ENCODE measurements around the gene ANXA4.
"Not testable (repeated sequence)": the region's sequence is repeated elsewhere in the genome, so short reads cannot be mapped to it uniquely, and the experiment has no call there.

Gene ANXA4

GRCh38 chr2:69700381-69700780 is 41.6 kb upstream of the ANXA4 start:
- CTCF ChIA-PET, result no interaction called here
- TF ChIP-seq NFRKB (IDR thresholded peaks at IDR 0.05) (no peak), FOXK2 (IDR thresholded peaks at IDR 0.05) (no peak), L3MBTL2 (conservative IDR thresholded peaks at IDR 0.05) (no peak), FOXM1 (IDR thresholded peaks at IDR 0.05; ENCODE audit: borderline replicate concordance) (no peak), HDGF (IDR thresholded peaks at IDR 0.05; ENCODE audit: borderline replicate concordance) (no peak), FOXA1 (IDR thresholded peaks at IDR 0.05) (no peak), CTBP1 (IDR thresholded peaks at IDR 0.05; ENCODE audit: borderline replicate concordance) (no peak), BHLHE40 (IDR thresholded peaks at IDR 0.05; ENCODE audit: borderline replicate concordance) (no peak)
- POLR2A ChIA-PET, result no interaction called here
- no peak for DNase-seq (ENCODE audit: extremely low spot score)

- no peak for DNase-seq (ENCODE audit: extremely low spot score)
- POLR2A ChIA-PET, result no interaction called here
- CTCF ChIA-PET, result no interaction called here
- TF ChIP-seq LEF1 (IDR thresholded peaks at IDR 0.05; ENCODE audit: borderline replicate concordance), result no peak
- no peak for TF ChIP-seq ELF4 (IDR thresholded peaks at IDR 0.05)
- TF ChIP-seq ZNF384 (IDR thresholded peaks at IDR 0.05), result no peak
- TF ChIP-seq CTBP1 (IDR thresholded peaks at IDR 0.05; ENCODE audit: borderline replicate concordance), result no peak
- TF ChIP-seq ARNT (IDR thresholded peaks at IDR 0.05), result no peak
- TF ChIP-seq HDGF (IDR thresholded peaks at IDR 0.05; ENCODE audit: borderline replicate concordance), result no peak
Measured at GRCh38 chr2:69701100-69701945, 40.6 kb upstream of the ANXA4 start.

DNA sequence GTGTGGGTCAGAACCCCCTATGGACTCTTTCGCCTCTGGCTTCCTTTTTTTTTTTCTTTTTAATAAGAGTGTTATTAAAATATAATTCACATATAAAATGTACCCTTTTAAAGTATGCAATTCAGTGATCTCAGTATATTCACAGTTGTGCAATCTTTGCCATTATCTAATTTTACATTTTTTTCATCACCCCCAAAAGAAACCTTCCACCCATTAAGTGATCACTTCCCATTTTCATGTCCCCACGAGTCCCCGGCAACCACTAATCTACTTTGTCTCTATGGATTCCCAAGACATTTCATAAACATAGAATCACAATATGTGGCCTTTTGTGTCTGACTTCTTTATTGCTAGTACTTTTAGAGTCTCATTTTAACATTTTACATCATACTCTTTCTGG is 38.7 kb upstream of the ANXA4 start:
- TF ChIP-seq TARDBP (IDR thresholded peaks at IDR 0.05) (no peak), SP1 (IDR thresholded peaks at IDR 0.05) (no peak), NFRKB (IDR thresholded peaks at IDR 0.05) (no peak), BHLHE40 (IDR thresholded peaks at IDR 0.05; ENCODE audit: borderline replicate concordance) (no peak), HDGF (IDR thresholded peaks at IDR 0.05; ENCODE audit: borderline replicate concordance) (no peak), ARNT (IDR thresholded peaks at IDR 0.05) (no peak), FOXM1 (IDR thresholded peaks at IDR 0.05; ENCODE audit: borderline replicate concordance) (no peak), ZNF384 (IDR thresholded peaks at IDR 0.05) (no peak), CTBP1 (IDR thresholded peaks at IDR 0.05; ENCODE audit: borderline replicate concordance) (no peak), FOXK2 (IDR thresholded peaks at IDR 0.05) (no peak), FOXA1 (IDR thresholded peaks at IDR 0.05) (no peak), L3MBTL2 (conservative IDR thresholded peaks at IDR 0.05) (no peak), SUZ12 (IDR thresholded peaks at IDR 0.05) (no peak), LEF1 (IDR thresholded peaks at IDR 0.05; ENCODE audit: borderline replicate concordance) (no peak), ELF4 (IDR thresholded peaks at IDR 0.05) (no peak)
- TF ChIP-seq, protein P1, sequence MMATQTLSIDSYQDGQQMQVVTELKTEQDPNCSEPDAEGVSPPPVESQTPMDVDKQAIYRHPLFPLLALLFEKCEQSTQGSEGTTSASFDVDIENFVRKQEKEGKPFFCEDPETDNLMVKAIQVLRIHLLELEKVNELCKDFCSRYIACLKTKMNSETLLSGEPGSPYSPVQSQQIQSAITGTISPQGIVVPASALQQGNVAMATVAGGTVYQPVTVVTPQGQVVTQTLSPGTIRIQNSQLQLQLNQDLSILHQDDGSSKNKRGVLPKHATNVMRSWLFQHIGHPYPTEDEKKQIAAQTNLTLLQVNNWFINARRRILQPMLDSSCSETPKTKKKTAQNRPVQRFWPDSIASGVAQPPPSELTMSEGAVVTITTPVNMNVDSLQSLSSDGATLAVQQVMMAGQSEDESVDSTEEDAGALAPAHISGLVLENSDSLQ (IDR thresholded peaks at IDR 0.05), result no peak
- DNase-seq (ENCODE audit: extremely low spot score), result no peak
- ChIA-PET POLR2A (no interaction called here), CTCF (no interaction called here)

GRCh38 chr2:69704446-69704845 is 37.5 kb upstream of the ANXA4 start:
- ChIA-PET CTCF (no interaction called here), POLR2A (interaction anchor here (0.6 kb wide), 1 partner anchor 140 kb away, joined by 3 read pairs; no protein-coding TSS in a partner anchor)
- no peak for DNase-seq (ENCODE audit: extremely low spot score)
- TF ChIP-seq BHLHE40 (IDR thresholded peaks at IDR 0.05; ENCODE audit: borderline replicate concordance), result no peak
- no peak for TF ChIP-seq SP1 (IDR thresholded peaks at IDR 0.05)
- TF ChIP-seq FOXA1 (IDR thresholded peaks at IDR 0.05), result no peak
- no peak for TF ChIP-seq L3MBTL2 (conservative IDR thresholded peaks at IDR 0.05)
- TF ChIP-seq TARDBP (IDR thresholded peaks at IDR 0.05), result no peak
- no peak for TF ChIP-seq HDGF (IDR thresholded peaks at IDR 0.05; ENCODE audit: borderline replicate concordance)
- TF ChIP-seq LEF1 (IDR thresholded peaks at IDR 0.05; ENCODE audit: borderline replicate concordance), result no peak
- TF ChIP-seq FOXM1 (IDR thresholded peaks at IDR 0.05; ENCODE audit: borderline replicate concordance), result no peak
- no peak for TF ChIP-seq SUZ12 (IDR thresholded peaks at IDR 0.05)
- no peak for TF ChIP-seq ZNF384 (IDR thresholded peaks at IDR 0.05)

GRCh38 chr2:69709290-69709689 is 32.6 kb upstream of the ANXA4 start:
- POLR2A ChIA-PET, result no interaction called here
- DNase-seq (ENCODE audit: extremely low spot score), result no peak
- CTCF ChIA-PET, result no interaction called here
- TF ChIP-seq CTBP1 (IDR thresholded peaks at IDR 0.05; ENCODE audit: borderline replicate concordance), result no peak
- no peak for TF ChIP-seq ARNT (IDR thresholded peaks at IDR 0.05)
- no peak for TF ChIP-seq FOXM1 (IDR thresholded peaks at IDR 0.05; ENCODE audit: borderline replicate concordance)

- CTCF ChIA-PET, result no interaction called here
- TF ChIP-seq ELF4 (IDR thresholded peaks at IDR 0.05), result no peak
- TF ChIP-seq ARNT (IDR thresholded peaks at IDR 0.05), result no peak
- TF ChIP-seq SUZ12 (IDR thresholded peaks at IDR 0.05), result no peak
- no peak for TF ChIP-seq ZNF384 (IDR thresholded peaks at IDR 0.05)
- TF ChIP-seq, protein P1 (IDR thresholded peaks at IDR 0.05), result no peak
- no peak for TF ChIP-seq FOXM1 (IDR thresholded peaks at IDR 0.05; ENCODE audit: borderline replicate concordance)
- TF ChIP-seq NFRKB (IDR thresholded peaks at IDR 0.05), result no peak
- TF ChIP-seq HDGF (IDR thresholded peaks at IDR 0.05; ENCODE audit: borderline replicate concordance), result no peak
- no peak for TF ChIP-seq L3MBTL2 (conservative IDR thresholded peaks at IDR 0.05)
- no peak for TF ChIP-seq TARDBP (IDR thresholded peaks at IDR 0.05)
- no peak for DNase-seq (ENCODE audit: extremely low spot score)
- POLR2A ChIA-PET, result no interaction called here
Measured at GRCh38 chr2:69711971-69712370, 30.0 kb upstream of the ANXA4 start.

DNA sequence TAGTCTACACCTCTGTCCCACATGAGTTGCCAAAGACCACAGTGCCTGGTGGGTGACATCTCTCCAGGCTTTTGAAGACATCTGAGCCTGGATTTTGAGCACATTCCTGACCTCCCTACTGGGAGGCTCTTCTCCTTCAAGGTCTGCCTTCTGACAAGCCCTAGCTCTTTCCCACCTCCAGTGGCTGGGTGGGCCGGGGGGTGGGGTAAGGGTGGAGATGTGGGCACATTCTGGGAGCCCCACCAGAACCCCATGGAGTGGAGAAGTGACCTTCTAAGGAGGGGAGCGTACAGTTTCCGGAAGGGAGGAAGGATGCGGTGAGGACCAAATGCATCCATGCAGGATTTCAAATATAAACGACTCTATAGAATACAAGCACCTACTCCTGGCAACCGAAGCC is 27.9 kb upstream of the ANXA4 start:
- CTCF ChIA-PET, result interaction anchor here (0.7 to 1.7 kb wide), 4 partner anchors 9 to 149 kb away, joined by 3 to 4 read pairs (median 3); partner anchors contain the start of gene AAK1
- POLR2A ChIA-PET, result no interaction called here

DNA sequence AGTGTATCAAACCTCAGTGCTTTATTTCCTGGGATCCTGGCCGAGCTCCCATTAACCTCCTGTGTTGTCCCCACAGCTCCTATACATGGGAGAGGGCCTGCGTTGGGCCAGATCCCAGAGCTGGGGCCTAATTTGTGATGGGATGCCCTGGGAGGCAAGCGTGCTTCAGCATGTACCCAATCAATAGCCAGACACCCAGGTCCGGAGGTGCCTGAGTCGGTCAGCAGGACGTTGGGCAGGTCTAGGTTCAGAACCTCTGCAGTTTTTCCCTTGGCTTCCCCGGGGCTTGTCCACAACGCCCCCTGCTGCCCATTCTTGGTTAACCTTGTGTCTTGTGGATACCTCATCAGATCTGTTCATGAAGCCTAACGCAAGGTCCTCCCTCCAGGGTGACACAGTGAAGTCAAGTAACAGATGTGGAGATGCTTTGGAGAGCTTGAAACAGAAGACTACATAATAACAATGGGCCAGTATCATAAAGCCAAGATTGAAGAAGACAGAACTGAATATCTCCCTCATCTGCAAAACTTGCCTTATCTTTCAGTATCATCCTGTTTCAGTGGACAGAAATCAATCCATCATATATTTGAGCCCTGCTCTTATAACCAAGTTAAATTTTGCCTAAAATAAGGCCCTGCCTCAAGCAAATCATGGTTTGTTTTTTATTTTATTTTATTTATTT is 27.3 kb upstream of the ANXA4 start:
- CTCF ChIA-PET, result interaction anchor here (0.9 to 1.7 kb wide), 3 partner anchors 8 to 150 kb away, joined by 3 to 4 read pairs (median 3); partner anchors contain the start of gene AAK1
- POLR2A ChIA-PET, result not testable (repeated sequence)
- peak; percentile 75 for DNase-seq (ENCODE audit: extremely low spot score)

More for the DNA sequence above, 27.9 kb upstream of the ANXA4 start:
- DNase-seq (ENCODE audit: extremely low spot score), result no peak
- TF ChIP-seq TARDBP (IDR thresholded peaks at IDR 0.05) (no peak), ELF4 (IDR thresholded peaks at IDR 0.05) (no peak), SP1 (IDR thresholded peaks at IDR 0.05) (no peak), CTBP1 (IDR thresholded peaks at IDR 0.05; ENCODE audit: borderline replicate concordance) (no peak), FOXA1 (IDR thresholded peaks at IDR 0.05) (no peak), ARNT (IDR thresholded peaks at IDR 0.05) (no peak), ZNF384 (IDR thresholded peaks at IDR 0.05) (no peak), L3MBTL2 (conservative IDR thresholded peaks at IDR 0.05) (no peak), FOXM1 (IDR thresholded peaks at IDR 0.05; ENCODE audit: borderline replicate concordance) (no peak), BHLHE40 (IDR thresholded peaks at IDR 0.05; ENCODE audit: borderline replicate concordance) (no peak), LEF1 (IDR thresholded peaks at IDR 0.05; ENCODE audit: borderline replicate concordance) (no peak), NFRKB (IDR thresholded peaks at IDR 0.05) (no peak), SUZ12 (IDR thresholded peaks at IDR 0.05) (no peak), HDGF (IDR thresholded peaks at IDR 0.05; ENCODE audit: borderline replicate concordance) (no peak), FOXK2 (IDR thresholded peaks at IDR 0.05) (no peak)
- TF ChIP-seq, protein P1 (IDR thresholded peaks at IDR 0.05), result no peak

Measured in HEK293T (cell line).